HepG2 (cell line): ENCODE data around the gene ARL15. TPM values are rescaled to one million over a fixed set of nuclear protein-coding genes. Genes with fewer than 3 reads are reported as not detected.

Source experiments
- ATAC-seq: fragments of 200-7000 bp; cut with Tn5 transposase; 3 replicates; pipeline ENCODE4 v1.9.1; 2020; ENCODE audit warnings: mild to moderate bottlenecking, moderate library complexity
- BruUV-seq: library from RNA; stranded (reverse); fragments of 400-500 nt; replicated peaks from 2 replicates; lab custom pipeline; 2021; lab: Mats Ljungman, UMichigan
- CTCF ChIA-PET: fragments of 300-600 bp; formaldehyde crosslinking; extraction: SDS; loops from one replicate; lab custom pipeline; 2021; ENCODE audit warnings: low total read pairs, inconsistent platforms, low intra/inter-chr PET ratio; lab: Yijun Ruan, JAX
- POLR2A ChIA-PET: fragments of 350-600 bp; sonication (Branson Sonifier 250); formaldehyde crosslinking; loops from one replicate; lab custom pipeline; 2020; ENCODE audit warnings: antibody characterized with exemption, inconsistent platforms; lab: Yijun Ruan, JAX
- DNase-seq: peaks from one replicate; pipeline ENCODE4 v3.0.0-alpha.2; 2015; ENCODE audit warnings: low spot score
- FAIRE-seq: peaks from 3 replicates; lab custom pipeline; 2011; peaks lifted over from hg19 to GRCh38; lab: Jason Lieb, UNC
- H2AFZ ChIP-seq: one replicate; pipeline ENCODE4 v1.6.1; 2011; ENCODE audit warnings: low read length, inconsistent platforms
- H3K27ac ChIP-seq: fragments of 300-600 bp; 3 replicates; pipeline ENCODE4 v1.8.0; 2011; ENCODE audit warnings: mixed run types, mild to moderate bottlenecking, mixed read lengths, low read length, inconsistent platforms; ENCODE audit not compliant: insufficient read depth; ENCODE audit errors: extremely low read length
- H3K27me3 ChIP-seq, 2 experiments: fragments of 200-600 bp in 1 of 2; 2 replicates in 1 of 2; 3 replicates in 1 of 2; pipeline versions ENCODE4 v1.6.0 to v1.8.0; 2011; ENCODE audit warnings: low read length in 2 of 2, mild to moderate bottlenecking in 2 of 2, moderate library complexity in 2 of 2, inconsistent platforms in 1 of 2; ENCODE audit not compliant: insufficient read depth in 2 of 2, control insufficient read depth in 1 of 2
- H3K36me3 ChIP-seq, 2 experiments: fragments of 200-600 bp in 1 of 2; replicated peaks in 1 of 2; 2 replicates in 1 of 2; 3 replicates in 1 of 2; pipeline versions ENCODE4 v1.5.1 to v1.8.0; 2011; ENCODE audit warnings: low read length in 2 of 2, inconsistent platforms in 1 of 2; ENCODE audit not compliant: insufficient read depth in 2 of 2, control insufficient read depth in 1 of 2
- H3K4me1 ChIP-seq: 2 replicates; pipeline ENCODE4 v1.5.1; 2012; ENCODE audit warnings: low read length, inconsistent platforms; ENCODE audit not compliant: insufficient read depth
- H3K4me2 ChIP-seq: 2 replicates; pipeline ENCODE4 v1.6.0; 2011; ENCODE audit warnings: low read depth, low read length, inconsistent platforms
- H3K4me3 ChIP-seq, 3 experiments: fragments of 200-600 bp in 1 of 3; sonication (generic), shearing (Covaris generic) in 1 of 3; replicated peaks in 1 of 3; 2 replicates each; pipeline ENCODE4 v1.5.1; 2011 to 2016; ENCODE audit warnings: low read length in 3 of 3, inconsistent platforms in 2 of 3, low read depth in 2 of 3, mild to moderate bottlenecking in 2 of 3, control low read depth in 1 of 3, mixed read lengths in 1 of 3; ENCODE audit not compliant: insufficient read depth in 1 of 3
- H3K79me2 ChIP-seq: one replicate; pipeline ENCODE4 v1.6.1; 2011; ENCODE audit warnings: low read length, inconsistent platforms; ENCODE audit not compliant: insufficient read depth
- H3K9ac ChIP-seq: 2 replicates; pipeline ENCODE4 v1.6.0; 2011; ENCODE audit warnings: mild to moderate bottlenecking, low read depth, low read length, inconsistent platforms; ENCODE audit not compliant: insufficient read depth
- H3K9me3 ChIP-seq: 2 replicates; pipeline ENCODE4 v1.5.1; 2012; ENCODE audit warnings: mild to moderate bottlenecking, low read length
- H4K20me1 ChIP-seq: 2 replicates; pipeline ENCODE4 v1.6.0; 2011; ENCODE audit warnings: inconsistent platforms, mild to moderate bottlenecking, low read length, moderate library complexity; ENCODE audit not compliant: insufficient read depth
- AKNA ChIP-seq: sonication (generic); formaldehyde crosslinking; IDR thresholded peaks from 2 replicates; pipeline ENCODE4 v1.4.0; 2020; ENCODE audit warnings: missing genetic modification reagents, borderline replicate concordance
- FOXJ3 ChIP-seq: sonication (generic); formaldehyde crosslinking; IDR thresholded peaks from 2 replicates; pipeline ENCODE4 v1.4.0; 2020; ENCODE audit warnings: missing genetic modification reagents, mild to moderate bottlenecking, borderline replicate concordance
- GATAD2A ChIP-seq: IDR thresholded peaks from 2 replicates; pipeline ENCODE4 v1.6.1; 2016
- POLR2AphosphoS5 ChIP-seq: IDR thresholded peaks from 2 replicates; pipeline ENCODE4 v1.6.1; 2012; ENCODE audit warnings: low read depth, low read length
- ZNF343 ChIP-seq: sonication (generic); formaldehyde crosslinking; IDR thresholded peaks from 2 replicates; pipeline ENCODE4 v1.4.0; 2020; ENCODE audit warnings: mild to moderate bottlenecking, missing genetic modification reagents
- ZNF724P ChIP-seq: sonication (generic); formaldehyde crosslinking; IDR thresholded peaks from 2 replicates; pipeline ENCODE4 v1.8.0; 2022; ENCODE audit warnings: missing genetic modification reagents, borderline replicate concordance
- WGBS: methylation state at CpG from one replicate; pipeline ENCODE4 v1.1.6; 2017; ENCODE audit warnings: low lambda C conversion rate; 5-methylcytosine and 5-hydroxymethylcytosine counted together
- in situ Hi-C: cut with HindIII; loops from 2 replicates; pipeline ENCODE4 v1.10.0; 2017; ENCODE audit warnings: low pct_unique_long_range_greater_than_20kb; ENCODE audit not compliant: extremely low pct_ligation_motif_present
- intact Hi-C: fragments of 100-400 bp; cut with micrococcal nuclease; formaldehyde crosslinking; loops from one replicate; pipeline ENCODE4 v1.10.0; 2022; ENCODE audit not compliant: unreplicated experiment
- polyA plus RNA-seq, 8 experiments: library from polyadenylated mRNA; depleted of rRNA in 3 of 8; stranded (reverse) in 7 of 8; unstranded in 1 of 8; fragments of >200 nt; fragmentation: Illumina TruSeq in 4 of 8; extraction: Trizol in 4 of 8; gene quantifications; 2 replicates each; pipeline versions ENCODE4 v1.2.1 to v1.2.3, GENCODE V29; 2011 to 2016; ENCODE audit warnings: low read depth in 4 of 8, missing spikeins in 1 of 8, mixed read lengths in 1 of 8; ENCODE audit not compliant: insufficient read depth in 1 of 8
- total RNA-seq, 5 experiments: library from RNA; depleted of rRNA; stranded (reverse); fragments of >200 nt; fragmentation: Illumina TruSeq; extraction: Trizol; gene quantifications; 2 replicates each; pipeline ENCODE4 v1.2.3, GENCODE V29; 2016; ENCODE audit warnings: low read depth in 1 of 5

Gene ARL15
- total and polyA plus RNA-seq, 2 of the 13 experiments (the other 11 are each of a cell fraction or from before 2014, with no cell fraction given): 2.5 to 7.7 TPM

GRCh38 chr5:54195701-54196100 lies 114.7 kb downstream of the ARL15 start (continued):
- no peak for TF ChIP-seq AKNA
- TF ChIP-seq ZNF343 (CRISPR knock-in tag): no peak
- TF ChIP-seq POLR2AphosphoS5: no peak
- no peak for TF ChIP-seq FOXJ3 (CRISPR knock-in tag)
- TF ChIP-seq ZNF724P (CRISPR knock-in tag): no peak
- TF ChIP-seq, all 625 proteins: peak for 0

GRCh38 chr5:54194318-54194717 lies 116.1 kb downstream of the ARL15 start:
- WGBS: 53% methylated on average over 2 of the region's 2 CpGs
- Histone ChIP-seq H3K27me3 (no peaks in the 10 kb centered on the region), H3K27ac (no peak overlapping the region), H3K4me2 (no peak overlapping the region), H3K4me1 (no peaks in the 10 kb centered on the region), H4K20me1 (no peaks in the 10 kb centered on the region), H3K9ac (no peak overlapping the region), H3K79me2 (no peaks in the 10 kb centered on the region), H2AFZ (no peak overlapping the region), H3K4me3 (no peak overlapping the region), H3K9me3 (no peaks in the 10 kb centered on the region), H3K36me3 (no peaks in the 10 kb centered on the region)
- ChIA-PET CTCF (no interaction called here), POLR2A (no interaction called here)
- in situ Hi-C loops: no loop called here
- ATAC-seq (no peak), FAIRE-seq (no peak), DNase-seq (no peak)
- no peak for TF ChIP-seq GATAD2A (CRISPR knock-in tag)
- BruUV-seq: no TSS peak
- intact Hi-C loops: no loop called here
